Activated CD8-positive, alpha-beta memory T cell treated with anti-CD3 and anti-CD28 coated beads, Interleukin-2, amount 50 U/mL, for 24 hours (primary cell): ENCODE results near the gene FTSJ3.
"Not testable (repeated sequence)": the region's sequence is repeated elsewhere in the genome, so short reads cannot be mapped to it uniquely, and the experiment has no call there.

Experiments
- DNase-seq: peaks from one replicate; pipeline ENCODE4 v3.0.0-alpha.2; 2020; ENCODE audit errors: extremely low read depth

Gene FTSJ3

DNA sequence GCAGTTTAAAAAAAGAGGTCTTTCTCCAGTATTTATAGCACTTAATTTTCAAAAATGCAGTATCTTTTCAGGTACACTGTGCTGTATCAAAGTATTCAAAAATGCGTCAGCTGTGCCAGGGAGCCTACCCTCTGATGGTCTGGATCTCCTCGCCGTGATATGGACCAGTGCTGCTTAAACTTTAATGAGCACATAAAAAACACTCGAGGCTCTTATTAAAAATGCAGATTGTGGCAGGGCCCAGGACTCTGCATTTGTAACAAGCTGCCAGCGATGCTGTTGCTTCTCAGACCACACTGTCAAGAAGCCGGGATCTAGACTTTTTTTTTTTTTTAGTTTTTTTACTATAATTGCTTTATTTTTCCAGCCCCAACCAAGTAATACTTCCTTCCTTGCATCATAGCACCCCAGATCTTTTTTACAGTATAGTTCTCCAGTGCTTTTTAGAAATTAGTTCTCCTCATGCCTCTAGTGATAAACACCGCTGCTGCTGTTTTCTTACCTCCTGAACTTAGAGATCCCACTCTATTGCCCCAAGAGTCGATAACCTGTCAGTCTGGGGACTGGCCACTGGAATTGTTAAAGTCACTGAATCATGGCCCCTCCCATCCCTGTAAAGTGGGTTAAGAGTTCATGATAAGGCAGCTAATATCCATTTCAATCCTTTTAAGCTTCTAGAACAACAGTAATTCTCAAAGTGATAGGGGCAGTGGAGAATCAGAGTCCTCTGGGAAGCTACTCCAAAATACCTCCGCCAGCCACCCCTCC, 16.6 kb upstream of the FTSJ3 start:
- DNase-seq: no peak

DNA sequence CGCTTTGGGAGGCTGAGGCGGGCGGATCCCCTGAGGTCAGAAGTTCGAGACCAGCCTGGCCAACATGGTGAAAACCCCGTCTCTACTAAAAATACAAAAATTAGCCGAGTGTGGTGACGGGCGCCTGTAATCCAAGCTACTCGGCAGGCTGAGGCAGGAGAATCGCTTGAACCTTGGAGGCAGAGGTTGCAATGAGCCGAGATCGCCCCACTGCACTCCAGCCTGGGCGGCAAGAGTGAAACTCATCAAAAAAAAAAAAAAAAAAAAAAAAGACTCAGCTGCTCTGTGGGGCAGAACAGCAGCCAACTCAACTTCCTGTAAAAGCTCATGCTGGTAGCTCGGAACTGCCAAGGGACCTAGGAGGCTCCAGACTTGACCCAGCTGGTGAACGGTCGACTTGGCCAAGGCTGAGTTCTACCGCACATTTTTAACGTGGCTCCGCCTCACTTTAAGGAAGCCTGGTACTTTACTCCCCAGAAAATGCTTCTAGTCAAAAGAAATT, 16.0 kb upstream of the FTSJ3 start:
- not testable (repeated sequence) for DNase-seq

DNA sequence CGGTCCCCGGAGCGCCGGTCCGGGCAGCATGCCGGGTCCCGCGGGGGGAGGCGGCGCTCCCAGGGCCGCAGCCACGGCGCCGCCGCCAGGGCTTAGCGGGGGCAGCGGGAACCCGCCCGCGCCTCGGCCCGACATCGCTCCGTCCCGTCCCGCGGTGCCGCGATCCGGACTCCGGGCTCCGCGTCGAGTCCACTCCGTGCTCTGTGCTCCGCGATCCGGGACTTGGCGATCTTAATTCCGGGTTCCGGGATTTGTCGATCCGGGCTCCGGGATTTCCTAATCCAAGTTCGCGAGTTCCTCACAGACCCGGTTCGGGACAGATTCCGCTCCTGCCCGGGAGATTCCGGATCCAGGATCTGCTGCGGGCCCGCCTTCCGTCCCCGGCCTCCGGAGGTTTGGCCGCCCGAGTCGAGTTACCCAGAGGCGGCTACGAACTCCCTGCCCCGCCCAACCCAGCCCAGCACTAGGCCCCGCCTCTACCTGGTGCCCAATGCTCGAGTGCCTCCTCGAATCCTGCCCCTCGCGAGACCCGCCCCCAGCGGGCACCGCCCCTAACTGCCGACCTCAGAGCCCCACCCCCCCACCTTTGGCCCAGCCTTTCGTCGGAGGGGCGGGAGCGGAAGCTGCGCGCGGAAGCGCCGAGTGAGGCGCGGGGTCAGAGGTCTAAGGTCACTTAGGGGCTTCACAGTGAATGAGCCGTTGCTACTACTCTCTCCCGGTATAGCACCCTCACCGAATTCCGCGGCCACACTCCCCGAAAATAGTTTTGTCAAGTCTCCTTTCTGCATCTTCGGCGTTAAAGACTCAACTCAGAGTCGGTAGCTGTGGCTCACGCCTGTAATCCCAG, 15.3 kb upstream of the FTSJ3 start, which contains the start of gene SMARCD2:
Gene SMARCD2 (minus strand): TSS at position 146 of the 847 bp plus-strand sequence. CDS start 11 bp downstream, at position 135.
- peak; percentile 96 for DNase-seq

DNA sequence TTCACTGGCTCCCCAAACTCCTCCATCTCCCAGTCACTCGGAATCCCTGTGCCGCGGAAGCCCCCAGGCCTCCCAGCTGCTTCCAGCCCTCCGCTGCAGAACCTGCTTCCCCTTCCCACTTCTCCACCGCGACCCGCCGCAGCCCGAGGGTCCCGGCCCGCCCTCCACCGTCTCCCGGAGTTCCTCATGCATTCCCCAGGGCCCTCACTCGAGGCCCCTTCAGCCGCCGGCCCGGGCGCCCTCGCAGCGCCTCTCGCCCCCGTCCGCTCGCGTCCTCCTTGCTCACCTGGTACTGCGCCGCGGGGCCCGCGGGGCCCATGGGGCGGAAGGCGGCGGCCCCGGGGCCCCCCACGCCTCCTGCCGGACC, 14.7 kb upstream of the FTSJ3 start:
- DNase-seq: no peak

DNA sequence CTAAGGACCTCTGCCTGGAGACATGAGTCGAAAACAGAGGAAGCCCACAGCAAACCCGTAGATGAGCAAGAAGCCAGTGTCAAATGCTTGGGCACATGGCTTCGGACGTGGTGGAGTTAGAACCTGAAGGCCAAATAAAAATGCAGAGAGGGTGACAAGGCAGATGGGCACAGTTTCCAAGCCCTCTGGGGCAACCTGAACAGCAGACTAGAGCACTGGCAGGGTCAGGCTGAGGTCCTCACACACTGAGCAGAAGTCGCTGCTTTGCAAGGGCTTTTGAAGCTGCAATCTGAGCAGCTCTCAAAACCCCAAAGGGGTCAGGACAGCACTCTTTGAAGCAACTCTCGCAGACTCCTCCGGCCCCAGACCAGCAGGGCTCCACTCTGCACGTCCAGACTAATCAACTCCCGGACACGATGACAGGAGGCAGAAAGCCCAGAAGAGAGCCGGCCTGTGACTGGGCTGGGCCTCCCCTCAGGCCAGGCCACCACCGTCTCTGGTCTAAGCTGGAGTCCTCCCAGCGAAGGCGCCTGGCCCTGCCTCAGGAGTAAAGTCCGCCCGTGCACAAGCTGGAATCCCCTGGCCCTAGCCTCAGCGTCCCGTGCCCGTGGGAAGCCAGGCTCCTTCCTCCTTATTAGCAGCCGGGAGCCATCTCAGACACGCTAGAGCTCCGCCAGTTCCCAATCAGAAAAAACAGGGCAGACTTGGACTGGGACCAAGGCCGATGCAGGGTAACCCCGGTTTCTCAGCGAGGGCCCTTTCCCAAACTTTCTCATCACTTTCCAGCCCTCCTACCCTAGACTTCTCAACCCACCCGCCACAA, 14.1 kb upstream of the FTSJ3 start:
- no peak for DNase-seq

DNA sequence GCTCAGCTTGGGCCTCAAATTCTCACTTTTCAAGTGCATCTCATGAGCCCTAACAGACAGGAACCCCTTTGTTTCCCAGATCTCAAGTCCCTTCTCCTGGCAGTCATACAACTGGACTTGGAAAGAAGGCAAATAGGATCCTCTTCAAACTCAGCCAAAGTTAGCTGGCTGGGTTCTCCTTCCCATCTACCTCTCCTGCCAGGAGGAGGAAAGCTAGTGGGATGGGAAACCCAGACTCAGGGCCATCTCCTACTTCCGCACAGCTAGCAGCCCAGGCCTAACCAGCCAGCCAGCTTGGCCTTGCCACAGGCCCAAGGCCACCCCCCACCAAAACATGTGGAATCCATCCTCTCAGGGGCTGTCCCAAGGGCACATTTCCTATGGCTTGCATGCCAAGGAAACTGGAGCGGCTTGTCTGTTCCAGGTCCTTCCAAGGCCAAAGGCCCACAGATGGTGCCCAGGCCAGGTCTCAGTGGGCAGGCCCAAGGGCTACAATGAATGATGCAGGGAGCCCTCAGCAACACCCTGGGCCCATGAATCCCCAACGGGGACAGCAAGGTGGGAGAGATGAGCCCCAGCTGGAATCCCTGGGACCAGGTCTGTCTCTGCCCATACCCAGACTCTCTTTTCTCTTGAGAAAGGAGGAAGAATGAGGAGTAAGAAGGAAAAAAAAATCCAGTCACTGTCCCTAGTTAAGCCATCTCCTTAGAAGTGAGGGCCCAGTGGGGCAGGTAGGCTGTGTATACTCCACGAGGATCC, 13.3 kb upstream of the FTSJ3 start:
- no peak for DNase-seq

DNA sequence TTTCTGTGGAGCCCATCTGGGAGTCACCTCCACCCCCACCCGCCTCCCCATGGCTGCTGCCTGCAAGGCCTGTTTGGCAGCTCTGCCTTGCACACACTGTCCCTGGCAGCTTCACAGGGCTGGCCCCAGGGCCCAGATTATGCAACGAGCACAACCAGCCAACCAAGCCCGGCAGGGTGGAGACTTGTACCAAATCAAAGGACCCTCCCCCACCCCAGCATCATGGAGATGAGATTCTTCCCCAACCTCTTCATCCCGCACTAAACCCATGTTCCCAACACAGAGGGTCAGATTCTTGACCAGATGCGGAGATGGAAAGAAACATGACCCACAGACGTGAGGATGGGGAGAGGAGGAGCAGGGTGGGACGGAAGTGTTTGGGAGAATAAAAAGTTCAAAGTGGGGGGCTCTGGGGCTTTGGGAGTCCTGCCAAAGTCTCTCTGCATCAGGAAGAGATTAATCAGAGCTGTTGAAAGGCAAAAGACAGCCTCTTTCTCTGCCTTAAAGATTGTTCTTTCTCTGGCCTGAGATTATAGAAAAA, 11.2 kb upstream of the FTSJ3 start:
- no peak for DNase-seq

DNA sequence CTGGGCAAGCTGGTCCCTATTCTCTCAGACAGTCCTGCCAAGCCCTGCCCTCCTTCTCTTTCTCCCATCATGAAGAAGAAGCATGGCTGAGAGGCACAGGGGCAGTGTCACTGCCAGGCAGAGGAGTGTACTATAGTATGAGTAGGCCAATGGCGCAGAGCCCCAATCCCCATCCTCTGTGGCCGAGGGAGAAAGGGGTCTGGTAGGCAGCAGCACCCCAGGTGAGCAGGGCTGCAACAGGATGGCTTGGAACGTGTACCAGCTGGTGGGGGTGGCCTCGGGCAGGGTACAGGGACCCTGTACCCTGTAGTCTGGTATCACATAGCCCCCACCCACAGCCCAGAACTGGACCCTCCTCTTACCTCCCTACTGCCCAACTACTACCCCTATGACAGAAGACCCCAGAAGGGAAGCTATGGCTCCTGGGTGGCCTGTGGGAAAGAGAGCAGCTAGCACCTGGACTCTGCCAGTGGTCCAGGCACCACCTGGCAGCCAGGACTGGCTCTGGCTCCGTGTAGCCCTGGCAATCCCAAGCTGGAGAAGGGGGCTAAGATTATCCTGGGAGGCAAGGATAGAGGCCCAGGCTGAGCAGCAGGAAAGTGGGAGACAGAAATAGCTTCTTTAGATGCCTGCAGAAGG, 10.6 kb upstream of the FTSJ3 start:
- no peak for DNase-seq

DNA sequence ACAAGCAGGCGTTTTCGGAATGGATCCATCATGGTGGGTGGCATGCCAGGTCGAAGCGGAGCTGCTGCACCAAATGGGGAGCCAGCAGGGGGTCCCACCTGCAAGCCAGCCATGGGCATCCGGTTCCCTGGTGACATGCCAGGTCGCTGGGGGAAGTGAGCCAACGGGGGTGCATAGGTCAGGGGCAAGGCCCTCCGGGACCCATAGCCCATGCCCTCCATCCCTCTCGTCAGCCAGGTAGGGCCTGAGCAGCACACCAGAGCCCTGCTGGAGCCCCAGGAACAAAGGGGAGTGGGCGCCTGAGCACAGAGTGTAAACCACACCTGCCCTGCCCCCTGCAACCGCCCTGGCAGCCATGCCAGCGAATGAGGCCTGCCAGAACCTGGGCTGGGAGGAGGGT, 10.0 kb upstream of the FTSJ3 start:
- no peak for DNase-seq

DNA sequence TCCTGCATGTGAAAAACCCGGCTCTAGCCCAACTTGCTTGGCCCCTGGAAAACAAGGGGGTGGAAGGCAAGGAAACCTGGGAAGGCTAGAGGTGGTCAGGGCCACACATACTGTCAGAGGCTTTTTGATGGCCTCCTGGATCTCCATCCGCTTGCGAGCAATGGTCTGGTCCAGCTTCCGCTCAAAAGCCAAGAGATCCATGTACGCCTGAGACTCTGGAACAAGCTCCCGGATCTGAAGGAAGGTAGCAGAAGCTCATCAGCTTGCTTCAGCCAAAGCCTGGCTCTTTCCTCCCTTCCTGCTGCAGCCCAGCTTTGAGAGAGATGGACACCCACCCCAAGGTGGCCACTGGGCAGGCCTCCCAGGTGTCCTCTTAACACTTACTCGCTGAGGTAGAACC, 9.3 kb upstream of the FTSJ3 start:
- no peak for DNase-seq

DNA sequence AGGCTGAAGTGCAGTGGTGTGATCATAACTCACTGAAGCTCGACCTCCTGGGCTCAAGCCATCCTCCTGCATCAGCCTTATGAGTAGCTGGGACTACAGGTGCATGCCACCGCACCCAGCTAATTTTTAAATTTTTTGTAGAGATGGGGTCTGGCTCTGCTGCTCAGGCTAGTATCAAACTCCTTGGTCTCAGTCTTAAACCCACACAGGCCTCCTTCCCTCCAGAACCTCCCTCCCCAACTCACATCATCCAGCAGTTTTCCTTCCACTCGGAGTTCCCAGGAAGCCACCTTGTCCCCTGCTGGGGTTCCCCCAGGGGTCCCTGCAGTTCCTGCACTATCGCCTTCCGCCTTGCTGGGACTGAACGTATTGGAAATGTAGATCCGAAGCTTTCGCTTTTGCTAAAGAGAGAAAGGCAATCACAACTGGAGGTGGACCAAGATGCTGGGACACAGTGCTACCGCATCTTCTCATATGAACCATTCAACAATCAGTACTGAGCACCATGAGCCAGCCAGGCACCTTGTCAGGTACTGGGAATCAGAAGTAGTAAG, 7.8 kb upstream of the FTSJ3 start:
- DNase-seq: no peak

DNA sequence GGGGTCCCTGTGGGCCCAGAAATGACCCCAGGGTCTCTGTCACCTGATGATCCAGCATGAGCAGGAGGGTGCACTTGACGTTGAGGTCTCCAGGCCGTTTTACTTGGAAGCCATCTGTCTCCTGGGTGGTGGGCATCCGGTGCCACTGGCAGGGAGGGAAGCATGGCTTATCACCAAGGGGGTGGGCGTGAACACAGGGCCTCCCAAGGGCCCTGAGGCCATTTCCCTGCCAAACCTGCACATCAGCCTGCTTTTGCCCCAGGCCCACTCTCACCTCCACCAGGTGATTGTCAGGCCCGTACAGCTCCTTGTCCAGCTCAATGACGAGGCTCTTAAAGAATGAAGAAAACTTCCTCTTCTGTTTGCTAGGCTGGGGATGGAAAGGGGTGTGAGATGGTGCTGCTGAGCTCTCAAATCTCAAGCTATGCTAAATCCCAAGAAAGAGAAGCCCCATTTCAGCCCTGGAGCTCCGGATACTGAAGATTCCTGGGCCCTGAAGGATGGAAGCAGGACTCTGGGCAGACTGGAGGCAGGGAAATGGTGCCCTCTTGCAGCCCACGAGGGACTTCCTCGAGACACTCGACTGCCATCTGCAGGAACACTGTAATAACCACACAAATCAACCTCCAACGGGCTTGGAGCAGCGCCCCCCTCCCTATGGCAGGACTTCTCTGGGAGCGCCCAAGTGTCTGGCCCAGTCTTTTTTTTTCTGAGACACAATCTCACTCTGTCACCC, 7.1 kb upstream of the FTSJ3 start:
- DNase-seq: no peak

DNA sequence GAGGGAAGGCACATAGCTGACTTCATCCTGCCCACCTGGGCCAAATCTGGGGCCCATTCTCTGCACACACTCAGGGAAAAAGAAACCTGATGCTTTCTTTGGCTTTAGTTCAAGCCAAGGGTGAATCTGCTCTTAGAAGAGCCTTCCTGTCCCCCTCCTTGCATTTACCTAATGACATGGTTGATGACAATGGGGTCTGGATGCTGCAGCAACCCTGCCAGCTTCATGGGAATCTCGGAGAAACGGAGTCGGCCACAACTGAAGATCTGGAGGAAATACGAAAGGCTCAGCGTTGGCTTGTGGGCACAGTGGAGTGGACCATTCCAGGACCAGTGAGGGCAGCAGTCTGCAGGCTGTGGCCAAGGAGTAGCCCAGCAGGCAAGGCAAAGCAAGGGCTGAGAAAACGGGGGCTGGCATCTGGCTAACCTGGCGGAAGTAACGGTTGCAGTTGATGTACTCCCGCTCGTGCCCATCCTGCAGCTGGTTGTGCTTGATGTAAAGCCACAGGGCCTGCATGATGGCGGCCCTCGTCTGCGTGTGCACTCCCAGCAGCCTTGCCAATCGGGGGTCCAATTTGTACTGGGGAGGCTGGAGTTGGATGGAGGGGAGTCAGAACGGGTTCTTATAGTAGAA, 6.4 kb upstream of the FTSJ3 start:
- no peak for DNase-seq

DNA sequence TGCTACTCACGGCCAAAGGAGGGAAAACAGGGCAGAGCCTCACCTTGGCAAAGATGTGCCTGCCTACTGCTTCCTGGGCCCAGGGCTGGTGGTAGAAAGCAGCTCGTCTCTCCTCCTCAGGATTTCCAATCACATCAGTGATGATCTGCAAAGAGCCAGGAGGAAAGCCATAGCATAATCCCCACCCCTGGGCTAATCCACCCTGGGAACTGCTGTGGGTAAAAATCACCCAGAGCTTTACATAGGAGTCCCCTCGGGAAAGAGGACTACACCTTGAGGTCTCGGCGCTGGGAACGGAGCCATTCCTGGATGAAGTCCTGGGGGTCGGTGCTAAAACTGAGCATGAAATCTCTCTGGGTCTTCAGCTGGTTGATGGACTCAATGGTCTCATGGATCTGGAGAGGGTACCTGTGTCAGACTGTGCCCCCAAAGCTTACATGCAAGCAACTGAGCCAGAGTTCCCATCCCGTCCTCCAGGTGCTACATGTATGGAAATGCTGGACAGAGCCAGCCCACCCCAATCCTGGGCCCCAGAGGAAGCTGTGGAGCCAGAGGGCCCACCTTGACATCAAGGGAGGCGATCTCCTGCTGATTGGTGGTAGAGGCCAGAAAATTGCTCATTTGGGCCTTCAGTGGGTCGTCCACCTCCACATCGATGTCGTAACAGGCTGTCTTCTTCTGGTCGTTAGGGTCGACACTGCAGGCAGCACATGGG, 5.7 kb upstream of the FTSJ3 start:
- no peak for DNase-seq

DNA sequence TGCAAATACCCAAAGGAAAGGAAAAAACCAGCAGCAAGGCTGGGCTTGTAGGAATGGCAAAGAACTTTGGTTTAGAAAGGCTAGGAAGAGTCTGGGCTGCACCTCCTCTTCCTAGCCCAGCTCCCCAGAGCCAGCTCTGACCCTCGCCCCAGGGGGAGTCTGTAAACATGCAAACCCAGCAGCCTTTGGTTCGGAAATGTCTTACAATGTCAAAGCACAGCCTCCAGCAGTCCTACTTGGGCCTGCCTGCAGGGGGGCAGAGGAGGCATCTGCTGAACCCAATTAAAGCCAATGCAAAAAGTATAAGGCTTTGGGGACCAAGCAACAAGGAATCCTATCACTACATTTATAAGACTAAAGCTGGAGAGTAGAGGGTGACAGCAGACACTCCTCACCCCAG, 5.0 kb upstream of the FTSJ3 start:
- no peak for DNase-seq

DNA sequence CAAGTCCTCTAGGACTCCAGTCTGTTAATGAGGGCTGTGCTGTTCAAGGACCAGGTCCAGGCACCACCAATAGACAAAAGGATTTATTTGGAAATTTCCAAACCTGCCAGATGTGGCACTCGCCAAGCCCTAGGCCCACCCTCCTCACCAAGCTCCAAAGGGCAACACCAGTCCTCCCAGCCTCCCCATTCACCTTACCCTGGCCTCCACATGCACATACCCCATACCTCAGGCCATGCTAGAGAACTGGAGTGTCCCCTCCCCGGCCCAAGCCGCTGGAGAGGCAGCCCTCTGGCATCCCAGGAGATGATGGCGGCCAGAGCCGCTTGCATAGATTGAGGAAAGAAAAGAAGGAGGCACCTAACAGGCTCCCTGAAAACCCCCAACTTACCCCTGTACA, 4.6 kb upstream of the FTSJ3 start:
- DNase-seq: no peak

DNA sequence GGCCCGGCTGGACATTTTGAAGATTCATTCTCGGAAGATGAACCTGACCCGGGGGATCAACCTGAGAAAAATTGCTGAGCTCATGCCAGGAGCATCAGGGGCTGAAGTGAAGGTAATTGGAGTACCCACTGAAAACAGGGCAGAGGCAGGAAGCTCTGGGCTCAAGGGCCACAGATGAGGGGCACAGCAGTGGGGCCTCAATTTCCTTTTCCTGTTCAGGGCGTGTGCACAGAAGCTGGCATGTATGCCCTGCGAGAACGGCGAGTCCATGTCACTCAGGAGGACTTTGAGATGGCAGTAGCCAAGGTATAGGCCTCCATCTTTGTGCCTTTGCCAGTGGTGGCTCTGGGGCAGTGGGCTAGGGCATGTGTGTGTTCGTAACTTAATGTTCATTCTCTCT, 4.0 kb upstream of the FTSJ3 start:
- DNase-seq: no peak

DNA sequence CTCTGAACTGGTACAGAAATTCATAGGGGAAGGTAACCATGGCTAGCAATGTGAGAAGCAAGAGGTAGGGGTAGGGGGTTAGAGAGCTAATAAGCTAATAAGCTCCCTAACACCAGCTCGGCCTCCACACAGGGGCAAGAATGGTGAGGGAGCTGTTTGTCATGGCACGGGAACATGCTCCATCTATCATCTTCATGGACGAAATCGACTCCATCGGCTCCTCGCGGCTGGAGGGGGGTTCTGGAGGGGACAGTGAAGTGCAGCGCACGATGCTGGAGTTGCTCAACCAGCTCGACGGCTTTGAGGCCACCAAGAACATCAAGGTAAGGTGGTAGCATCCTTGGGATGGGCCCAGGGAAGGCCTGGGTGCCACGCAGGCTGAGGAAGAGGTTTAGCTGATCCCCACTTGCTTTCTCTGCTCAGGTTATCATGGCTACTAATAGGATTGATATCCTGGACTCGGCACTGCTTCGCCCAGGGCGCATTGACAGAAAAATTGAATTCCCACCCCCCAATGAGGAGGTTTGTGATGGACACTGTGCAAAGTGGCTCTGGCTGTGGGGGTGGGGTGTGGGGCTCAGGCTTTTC, 3.5 kb upstream of the FTSJ3 start:
- no peak for DNase-seq
